ENCODE data around the gene C1orf216. TPM values are rescaled to one million over a fixed set of nuclear protein-coding genes. Genes with fewer than 3 reads are reported as not detected.
"Not testable (repeated sequence)": the region's sequence is repeated elsewhere in the genome, so short reads cannot be mapped to it uniquely, and the experiment has no call there.

C1orf216 gene
- 16.0 TPM for polyA plus RNA-seq (2013, experiment 1 of 2; ENCODE audit: insufficient read length)
- 16.3 TPM for polyA plus RNA-seq (2013, experiment 2 of 2; ENCODE audit: insufficient read length)

GRCh38 chr1:35718492-35719336 lies at the start of gene C1orf216:
Gene C1orf216, minus strand, starts transcription at chr1:35718884. Its CDS starts 2,563 bp downstream, at chr1:35716321.
- DNase-seq: peak; percentile 76

GRCh38 chr1:35764283-35764682 lies 45.6 kb upstream of the C1orf216 start:
- no peak for DNase-seq

- no peak for DNase-seq
Measured at GRCh38 chr1:35763201-35763600, 44.5 kb upstream of the C1orf216 start.

- no peak for DNase-seq
Measured at GRCh38 chr1:35762141-35762540, 43.5 kb upstream of the C1orf216 start.

- no peak for DNase-seq
Measured at GRCh38 chr1:35756064-35756463, 37.4 kb upstream of the C1orf216 start.

GRCh38 chr1:35753626-35754260 lies 35.1 kb upstream of the C1orf216 start:
- no peak for DNase-seq

- no peak for DNase-seq
Measured at GRCh38 chr1:35748326-35748725, 29.6 kb upstream of the C1orf216 start.

GRCh38 chr1:35745124-35745730 lies 26.5 kb upstream of the C1orf216 start:
- peak; percentile 45 for DNase-seq

GRCh38 chr1:35737120-35737519 lies 18.4 kb upstream of the C1orf216 start:
- DNase-seq: no peak

- no peak for DNase-seq
Measured at GRCh38 chr1:35727434-35728040, 8.9 kb upstream of the C1orf216 start.

- peak; percentile 62 for DNase-seq
Measured at GRCh38 chr1:35726450-35727433, 8.1 kb upstream of the C1orf216 start.

- DNase-seq: peak; percentile 33
Measured at GRCh38 chr1:35725596-35725995, 6.9 kb upstream of the C1orf216 start.

- DNase-seq: peak; percentile 83
Measured at GRCh38 chr1:35717911-35718476, 690 bp downstream of the C1orf216 start.

GRCh38 chr1:35715568-35716002 lies 3.1 kb downstream of the C1orf216 start:
- DNase-seq: peak; percentile 70

- DNase-seq: no peak
Measured at GRCh38 chr1:35714921-35715567, 3.6 kb downstream of the C1orf216 start.

- not testable (repeated sequence) for DNase-seq
Measured at GRCh38 chr1:35711098-35711497, 7.6 kb downstream of the C1orf216 start.

GRCh38 chr1:35708952-35709351 lies 9.7 kb downstream of the C1orf216 start:
- DNase-seq: no peak

- DNase-seq: peak; percentile 7
Measured at GRCh38 chr1:35708441-35708921, 10.2 kb downstream of the C1orf216 start.

- peak; percentile 47 for DNase-seq
Measured at GRCh38 chr1:35707601-35708440, 10.9 kb downstream of the C1orf216 start.
